Activated CD4-positive, alpha-beta memory T cell treated with anti-CD3 and anti-CD28 coated beads for 36 hours (primary cell): Measurements from ENCODE around the gene SULT1C4. TPM values are rescaled to one million over a fixed set of nuclear protein-coding genes. Genes with fewer than 3 reads are reported as not detected.

Experiments
- CTCF ChIA-PET: fragments of 350-600 bp; sonication (Branson Sonifier 250); formaldehyde crosslinking; loops from one replicate; lab custom pipeline; 2021; ENCODE audit warnings: antibody characterized with exemption, inconsistent platforms; lab: Charles Lee
- POLR2A ChIA-PET: fragments of 350-600 bp; sonication (Branson Sonifier 250); formaldehyde crosslinking; loops from one replicate; lab custom pipeline; 2021; ENCODE audit warnings: antibody characterized with exemption; lab: Charles Lee
- DNase-seq: peaks from one replicate; pipeline ENCODE4 v3.0.0-alpha.2; 2020
- H3K27ac Mint-ChIP-seq: one replicate; pipeline ENCODE4 v1.8.0; 2021; ENCODE audit warnings: mixed read lengths
- H3K27me3 Mint-ChIP-seq: one replicate; pipeline ENCODE4 v1.8.0; 2021; ENCODE audit warnings: mixed read lengths
- H3K36me3 Mint-ChIP-seq: one replicate; pipeline ENCODE4 v1.8.0; 2021; ENCODE audit warnings: mixed read lengths
- H3K4me1 Mint-ChIP-seq: one replicate; pipeline ENCODE4 v1.8.0; 2021; ENCODE audit warnings: low read depth, mixed read lengths
- H3K4me3 Mint-ChIP-seq: one replicate; pipeline ENCODE4 v1.8.0; 2021; ENCODE audit warnings: mild to moderate bottlenecking, mixed read lengths
- H3K9me3 Mint-ChIP-seq: one replicate; pipeline ENCODE4 v1.8.0; 2021; ENCODE audit warnings: mixed read lengths
- intact Hi-C: fragments of 100-400 bp; cut with micrococcal nuclease; formaldehyde crosslinking; loops from one replicate; pipeline ENCODE4 v1.15.1; 2023
- total RNA-seq, 2 experiments: library from RNA; stranded (reverse); gene quantifications; one replicate each; pipeline ENCODE4 v1.2.3, GENCODE V29; 2021

Gene SULT1C4
- total RNA-seq, 2 experiments from 2014 or later = not detected

- Mint-ChIP-seq H3K36me3 (no peaks in the 10 kb centered on the region), H3K4me3 (no peak overlapping the region), H3K9me3 (no peaks in the 10 kb centered on the region), H3K27me3 (peaks cover 19% of the 10 kb centered on the region), H3K27ac (no peak overlapping the region), H3K4me1 (no peaks in the 10 kb centered on the region)
- intact Hi-C loops = no loop called here
- CTCF ChIA-PET = no interaction called here
- no peak for DNase-seq
- POLR2A ChIA-PET = no interaction called here
Observed at GRCh38 chr2:108360776-108361468, 16.8 kb upstream of the SULT1C4 start.

- H3K27ac Mint-ChIP-seq = no peak overlapping the region
- intact Hi-C loops = no loop called here
- ChIA-PET CTCF (no interaction called here), POLR2A (interaction anchor here (0.6 kb wide), 2 partner anchors 24 to 550 kb away, joined by 3 to 5 read pairs; no protein-coding TSS in a partner anchor)
- no peaks in the 10 kb centered on the region for H3K4me1 Mint-ChIP-seq
- no peaks in the 10 kb centered on the region for H3K36me3 Mint-ChIP-seq
- no peaks in the 10 kb centered on the region for H3K9me3 Mint-ChIP-seq
- H3K4me3 Mint-ChIP-seq = no peak overlapping the region
- peaks cover 16% of the 10 kb centered on the region for H3K27me3 Mint-ChIP-seq
- no peak for DNase-seq
Observed at GRCh38 chr2:108363024-108363907, 14.5 kb upstream of the SULT1C4 start.

GRCh38 chr2:108363908-108364225, 13.9 kb upstream of the SULT1C4 start:
- intact Hi-C loops = no loop called here
- Mint-ChIP-seq H3K4me1 (no peaks in the 10 kb centered on the region), H3K36me3 (no peaks in the 10 kb centered on the region), H3K4me3 (no peak overlapping the region), H3K27me3 (peaks cover 16% of the 10 kb centered on the region), H3K9me3 (no peaks in the 10 kb centered on the region), H3K27ac (no peak overlapping the region)
- POLR2A ChIA-PET = no interaction called here
- no peak for DNase-seq
- CTCF ChIA-PET = no interaction called here

- intact Hi-C loops = no loop called here
- Mint-ChIP-seq H3K27ac (no peak overlapping the region), H3K27me3 (peaks cover 12% of the 10 kb centered on the region), H3K36me3 (no peaks in the 10 kb centered on the region), H3K9me3 (no peaks in the 10 kb centered on the region), H3K4me3 (no peak overlapping the region), H3K4me1 (no peaks in the 10 kb centered on the region)
- DNase-seq = no peak
- ChIA-PET CTCF (no interaction called here), POLR2A (no interaction called here)
Observed at GRCh38 chr2:108364676-108365297, 13.0 kb upstream of the SULT1C4 start.

- peaks cover 11% of the 10 kb centered on the region for H3K27me3 Mint-ChIP-seq
- CTCF ChIA-PET = interaction anchor here (1.0 kb wide), 1 partner anchor 218 kb away, joined by 3 read pairs; no protein-coding TSS in a partner anchor
Observed at GRCh38 chr2:108365656-108366055, 12.1 kb upstream of the SULT1C4 start.

GRCh38 chr2:108367014-108367413, 10.7 kb upstream of the SULT1C4 start:
- no peak overlapping the region for H3K27ac Mint-ChIP-seq
- H3K4me1 Mint-ChIP-seq = no peaks in the 10 kb centered on the region
- no peak overlapping the region for H3K4me3 Mint-ChIP-seq
- ChIA-PET POLR2A (no interaction called here), CTCF (no interaction called here)
- no peaks in the 10 kb centered on the region for H3K36me3 Mint-ChIP-seq
- no peak for DNase-seq
- intact Hi-C loops = no loop called here
- H3K27me3 Mint-ChIP-seq = peaks cover 10% of the 10 kb centered on the region
- H3K9me3 Mint-ChIP-seq = no peaks in the 10 kb centered on the region

More at GRCh38 chr2:108365656-108366055, 12.1 kb upstream of the SULT1C4 start:
- intact Hi-C loops = no loop called here
- no peaks in the 10 kb centered on the region for H3K4me1 Mint-ChIP-seq
- H3K27ac Mint-ChIP-seq = no peak overlapping the region
- no peak overlapping the region for H3K4me3 Mint-ChIP-seq
- DNase-seq = no peak
- no peaks in the 10 kb centered on the region for H3K9me3 Mint-ChIP-seq
- POLR2A ChIA-PET = no interaction called here
- no peaks in the 10 kb centered on the region for H3K36me3 Mint-ChIP-seq

- DNase-seq = no peak
- no peak overlapping the region for H3K27ac Mint-ChIP-seq
Observed at GRCh38 chr2:108367561-108368175, 10.1 kb upstream of the SULT1C4 start.

GRCh38 chr2:108369153-108369552, 8.6 kb upstream of the SULT1C4 start:
- intact Hi-C loops = no loop called here
- peaks cover 5% of the 10 kb centered on the region for H3K27me3 Mint-ChIP-seq
- ChIA-PET POLR2A (no interaction called here), CTCF (no interaction called here)
- no peak for DNase-seq
- no peaks in the 10 kb centered on the region for H3K9me3 Mint-ChIP-seq
- no peaks in the 10 kb centered on the region for H3K36me3 Mint-ChIP-seq
- no peaks in the 10 kb centered on the region for H3K4me1 Mint-ChIP-seq
- H3K27ac Mint-ChIP-seq = no peak overlapping the region
- H3K4me3 Mint-ChIP-seq = no peak overlapping the region

More at GRCh38 chr2:108367561-108368175, 10.1 kb upstream of the SULT1C4 start:
- ChIA-PET POLR2A (no interaction called here), CTCF (no interaction called here)
- no peaks in the 10 kb centered on the region for H3K4me1 Mint-ChIP-seq
- intact Hi-C loops = no loop called here
- H3K4me3 Mint-ChIP-seq = no peak overlapping the region
- H3K9me3 Mint-ChIP-seq = no peaks in the 10 kb centered on the region
- H3K27me3 Mint-ChIP-seq = peaks cover 10% of the 10 kb centered on the region
- no peaks in the 10 kb centered on the region for H3K36me3 Mint-ChIP-seq

GRCh38 chr2:108370080-108370479, 7.7 kb upstream of the SULT1C4 start:
- Mint-ChIP-seq H3K36me3 (no peaks in the 10 kb centered on the region), H3K27me3 (no peaks in the 10 kb centered on the region), H3K27ac (no peak overlapping the region), H3K4me3 (no peak overlapping the region), H3K9me3 (no peaks in the 10 kb centered on the region), H3K4me1 (no peaks in the 10 kb centered on the region)
- intact Hi-C loops = no loop called here
- no peak for DNase-seq
- POLR2A ChIA-PET = no interaction called here
- CTCF ChIA-PET = no interaction called here

GRCh38 chr2:108376774-108377173, 980 bp upstream of the SULT1C4 start:
- H3K9me3 Mint-ChIP-seq = no peaks in the 10 kb centered on the region
- ChIA-PET POLR2A (no interaction called here), CTCF (no interaction called here)
- no peak for DNase-seq
- H3K4me3 Mint-ChIP-seq = no peak overlapping the region
- no peaks in the 10 kb centered on the region for H3K36me3 Mint-ChIP-seq
- intact Hi-C loops = no loop called here
- H3K4me1 Mint-ChIP-seq = no peaks in the 10 kb centered on the region
- H3K27me3 Mint-ChIP-seq = peaks cover 5% of the 10 kb centered on the region
- no peak overlapping the region for H3K27ac Mint-ChIP-seq

- Mint-ChIP-seq H3K4me1 (no peaks in the 10 kb centered on the region), H3K4me3 (no peak overlapping the region), H3K36me3 (no peaks in the 10 kb centered on the region), H3K27me3 (peaks cover 5% of the 10 kb centered on the region), H3K9me3 (no peaks in the 10 kb centered on the region), H3K27ac (no peak overlapping the region)
- POLR2A ChIA-PET = no interaction called here
- CTCF ChIA-PET = no interaction called here
- no peak for DNase-seq
- intact Hi-C loops = no loop called here
Observed at GRCh38 chr2:108377401-108377800, 353 bp upstream of the SULT1C4 start.

GRCh38 chr2:108378851-108379250, 1.1 kb downstream of the SULT1C4 start:
- no peak for DNase-seq
- Mint-ChIP-seq H3K4me1 (no peaks in the 10 kb centered on the region), H3K9me3 (no peaks in the 10 kb centered on the region), H3K27me3 (peaks cover 5% of the 10 kb centered on the region), H3K36me3 (no peaks in the 10 kb centered on the region), H3K27ac (no peak overlapping the region), H3K4me3 (no peak overlapping the region)
- ChIA-PET CTCF (no interaction called here), POLR2A (no interaction called here)
- intact Hi-C loops = no loop called here
